ENCODE data around the gene SCUBE1. TPM values are rescaled to one million over a fixed set of nuclear protein-coding genes. Genes with fewer than 3 reads are reported as not detected.

SCUBE1 gene
- total and polyA plus RNA-seq, 2 of the 8 experiments (the other 6 are each of a cell fraction or from before 2014, with no cell fraction given) = 2.3 to 4.9 TPM

- no peak for TF ChIP-seq BRCA1 (IDR thresholded peaks at IDR 0.05; ENCODE audit: low read depth, low read length)
- no peak for TF ChIP-seq CTCF (IDR thresholded peaks at IDR 0.05; ENCODE audit: control extremely low read depth in 1 of 3, insufficient read depth in 1 of 3, low read depth in 1 of 3, low read length in 3 of 3)
- TF ChIP-seq USF2 (IDR thresholded peaks at IDR 0.05; ENCODE audit: low read length) = no peak
- TF ChIP-seq KDM4A (IDR thresholded peaks at IDR 0.05; ENCODE audit: low read depth, low read length, severe bottlenecking) = no peak
- no peak for TF ChIP-seq TBP (IDR thresholded peaks at IDR 0.05; ENCODE audit: low read depth, low read length)
- no peak for TF ChIP-seq SIX5 (IDR thresholded peaks at IDR 0.05; ENCODE audit: low read depth, low read length)
- TF ChIP-seq SIN3A (conservative IDR thresholded peaks at IDR 0.05 in 1 of 2, IDR thresholded peaks at IDR 0.05 in 1 of 2; ENCODE audit: low read depth in 1 of 2, low read length in 2 of 2) = no peak
- TF ChIP-seq YY1 (IDR thresholded peaks at IDR 0.05; ENCODE audit: low read depth, low read length) = no peak
- TF ChIP-seq BCL11A (IDR thresholded peaks at IDR 0.05; ENCODE audit: low read depth in 2 of 2, low read length in 2 of 2) = no peak
Measured at GRCh38 chr22:43277987-43278601, 65.1 kb downstream of the SCUBE1 start (continued).
